HG03159 (cell line): ENCODE measurements around the gene POLR3A.

ENCODE experiments used
- ATAC-seq: cut with Tn5 transposase; IDR thresholded peaks from one replicate; pipeline ENCODE4 v1.9.1; 2021; ENCODE audit warnings: mild to moderate bottlenecking, moderate library complexity; ENCODE audit not compliant: unreplicated experiment

POLR3A gene

DNA sequence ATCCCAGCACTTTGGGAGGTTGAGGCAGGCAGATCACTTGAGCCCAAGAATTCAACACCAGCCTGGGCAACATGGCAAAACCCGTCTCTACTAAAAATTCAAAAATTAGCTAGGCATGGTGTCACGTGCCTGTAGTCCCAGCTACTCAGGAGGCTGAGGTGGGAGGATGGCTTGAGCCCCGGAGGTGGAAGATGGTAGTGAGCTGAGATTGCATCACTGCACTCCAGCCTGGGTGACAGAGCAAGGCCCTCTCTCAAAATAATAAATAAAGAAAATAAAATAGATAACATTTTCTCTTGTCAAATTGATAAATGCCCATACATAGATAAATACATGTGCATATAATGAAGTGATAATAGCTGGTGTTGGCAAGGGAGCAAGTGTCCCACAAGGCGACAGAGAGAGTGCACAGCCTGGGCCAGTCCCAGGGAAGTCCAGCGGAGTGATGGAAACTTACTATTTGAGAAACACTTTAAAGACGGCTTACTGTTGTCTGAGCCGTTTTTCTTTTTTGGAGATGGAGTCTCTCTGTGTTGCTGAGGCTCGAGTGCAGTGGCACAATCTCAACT lies 69.3 kb downstream of the POLR3A start:
- no peak for ATAC-seq

DNA sequence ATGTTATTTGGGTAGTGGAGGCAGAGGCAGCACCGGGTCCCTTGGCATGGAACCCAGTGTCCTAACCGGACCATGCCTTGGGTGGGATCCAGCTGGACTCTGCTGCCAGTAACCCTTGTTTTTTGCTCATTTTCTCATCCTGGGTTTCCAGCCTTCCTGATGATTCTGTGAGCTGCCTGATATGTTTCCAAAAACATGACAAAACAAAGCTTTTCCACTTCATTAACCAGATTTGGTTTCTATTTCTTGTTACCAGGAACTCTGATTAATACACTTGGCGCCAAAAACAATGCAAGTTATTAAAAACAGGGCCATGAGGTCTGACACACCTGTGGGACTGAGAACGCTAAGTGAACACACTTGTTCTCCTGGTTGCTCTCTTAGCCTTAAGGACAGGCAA lies 69.9 kb downstream of the POLR3A start:
- no peak for ATAC-seq

DNA sequence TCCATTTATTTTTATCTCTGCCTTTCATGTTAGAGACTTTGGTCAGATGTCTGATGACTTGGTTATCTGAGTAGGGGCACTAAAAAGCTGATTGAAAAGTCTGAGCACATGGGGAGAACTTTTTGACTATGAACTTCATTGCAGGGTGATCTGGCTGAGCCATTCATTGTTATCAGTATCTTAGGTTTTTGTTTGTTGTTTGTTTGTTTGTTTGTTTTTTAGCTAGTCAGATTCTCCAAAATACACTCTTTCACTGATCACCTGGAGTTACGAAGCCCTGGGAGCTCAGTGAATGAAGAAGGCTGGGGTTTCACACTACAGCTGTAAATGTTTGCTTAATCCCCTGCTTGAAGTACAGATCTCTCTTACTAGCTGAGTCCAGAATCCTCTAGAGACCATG lies 74.2 kb downstream of the POLR3A start:
- no peak for ATAC-seq

DNA sequence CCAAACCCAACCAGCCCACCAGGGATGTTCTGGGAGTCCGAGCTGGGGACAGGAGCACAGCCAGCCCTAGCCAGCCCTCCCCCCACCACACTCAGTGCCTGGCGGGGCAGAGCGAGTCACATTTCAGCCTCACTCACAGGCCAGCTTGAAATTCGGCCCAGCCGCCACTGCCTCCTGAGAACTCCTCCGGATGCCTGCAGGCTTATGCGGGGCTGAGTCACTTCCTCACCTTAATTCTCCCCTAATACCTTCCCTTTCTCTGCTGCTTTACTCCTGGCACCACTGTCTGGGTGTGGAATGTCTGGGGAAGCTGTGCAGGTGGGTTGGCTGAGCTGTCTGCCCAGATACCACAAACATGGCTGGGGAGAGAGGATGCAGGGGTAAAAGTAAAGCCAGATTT lies 80.1 kb downstream of the POLR3A start:
- ATAC-seq, result no peak

DNA sequence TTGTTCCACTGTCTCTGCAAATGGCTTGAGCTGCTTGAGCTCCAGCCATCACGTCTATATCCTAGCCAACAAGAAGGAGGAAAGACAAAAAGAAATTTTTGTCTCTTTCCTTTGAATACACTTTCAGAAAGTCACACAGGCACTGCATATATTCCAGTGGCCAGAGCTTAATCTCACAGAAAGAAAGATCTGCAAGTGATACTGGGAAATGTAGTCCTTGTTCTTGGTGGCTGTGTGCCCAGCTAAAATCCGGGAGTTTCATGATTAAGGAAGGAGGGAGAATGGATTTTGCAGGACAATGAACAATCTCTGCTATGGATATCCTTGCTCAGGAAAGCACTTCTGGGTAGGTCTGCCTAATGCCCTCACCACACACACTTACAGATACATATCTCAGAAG lies 83.2 kb downstream of the POLR3A start:
- no peak for ATAC-seq

DNA sequence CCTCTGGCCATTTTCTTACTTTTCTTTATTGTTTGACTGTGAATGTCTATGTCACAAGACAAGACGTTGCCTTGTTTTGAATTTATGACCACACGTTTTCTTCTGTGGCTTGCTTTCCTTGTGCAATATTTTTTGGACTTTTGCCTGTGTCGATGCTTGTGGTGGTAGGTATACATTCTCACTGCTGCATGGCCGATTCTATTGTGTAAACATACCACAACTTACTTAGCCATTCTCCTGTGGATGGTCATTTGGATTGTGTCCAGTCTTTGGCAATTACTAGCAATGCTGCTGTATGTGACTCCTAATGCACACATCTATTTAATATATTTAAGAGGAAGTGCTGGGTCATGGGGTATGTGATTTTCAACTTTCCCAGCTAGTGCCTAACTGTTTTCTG lies 84.8 kb downstream of the POLR3A start:
- ATAC-seq, result no peak

DNA sequence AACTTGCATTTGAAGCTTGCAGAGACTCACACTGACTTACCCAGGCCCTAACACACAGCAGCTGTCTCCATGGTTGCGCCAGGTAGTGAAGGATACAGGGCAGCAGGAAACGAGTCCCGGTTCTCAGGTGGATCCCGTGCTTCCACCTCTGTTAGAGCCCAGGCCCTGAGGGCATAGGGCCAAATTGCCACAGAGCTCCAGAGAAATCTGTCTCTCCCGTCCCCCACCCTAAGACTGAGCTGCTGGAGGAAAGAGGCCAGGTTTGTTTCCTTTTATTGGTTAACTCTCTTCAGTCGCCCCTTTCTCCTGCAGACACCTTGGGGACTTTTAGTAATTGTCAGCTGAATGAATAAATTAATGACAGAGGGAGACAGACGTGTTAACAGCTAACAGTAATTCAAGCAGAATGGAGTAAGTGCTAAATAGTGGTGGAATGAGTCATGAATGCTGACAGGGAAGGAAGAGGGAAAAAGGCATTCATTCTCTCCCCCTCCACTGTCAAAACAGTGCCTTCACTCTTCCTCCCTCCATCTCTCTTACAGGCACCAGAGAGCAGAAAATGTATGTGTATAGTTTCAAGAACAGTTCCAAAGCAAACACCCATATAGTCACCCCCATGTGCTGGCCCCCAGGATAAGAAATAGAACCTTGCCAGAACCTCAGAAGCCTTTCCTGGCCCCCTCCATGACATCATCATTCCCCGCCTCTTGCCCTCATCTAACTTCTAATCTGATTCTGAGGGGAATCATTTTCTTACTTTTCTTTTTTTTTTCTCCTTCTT lies 86.0 kb downstream of the POLR3A start:
- no peak for ATAC-seq

DNA sequence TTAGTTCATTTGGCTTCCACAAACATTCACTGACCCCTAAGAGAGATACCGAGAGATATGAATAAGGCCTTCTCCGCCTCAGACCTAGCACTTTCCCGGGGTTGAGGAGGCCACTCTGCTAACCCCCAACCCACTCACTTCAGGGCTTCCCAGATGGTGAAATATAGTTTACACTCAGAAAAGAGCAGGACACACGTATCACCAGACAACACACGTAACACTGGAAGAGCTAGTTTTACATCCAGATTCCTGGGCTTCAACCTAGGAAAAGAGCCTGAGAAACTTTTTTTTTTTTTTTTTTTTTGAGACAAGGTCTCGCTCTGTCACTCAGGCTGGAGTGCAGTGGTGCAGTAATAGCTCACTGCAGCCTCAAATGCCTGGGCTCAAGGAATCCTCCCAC lies 87.5 kb downstream of the POLR3A start:
- ATAC-seq, result no peak

DNA sequence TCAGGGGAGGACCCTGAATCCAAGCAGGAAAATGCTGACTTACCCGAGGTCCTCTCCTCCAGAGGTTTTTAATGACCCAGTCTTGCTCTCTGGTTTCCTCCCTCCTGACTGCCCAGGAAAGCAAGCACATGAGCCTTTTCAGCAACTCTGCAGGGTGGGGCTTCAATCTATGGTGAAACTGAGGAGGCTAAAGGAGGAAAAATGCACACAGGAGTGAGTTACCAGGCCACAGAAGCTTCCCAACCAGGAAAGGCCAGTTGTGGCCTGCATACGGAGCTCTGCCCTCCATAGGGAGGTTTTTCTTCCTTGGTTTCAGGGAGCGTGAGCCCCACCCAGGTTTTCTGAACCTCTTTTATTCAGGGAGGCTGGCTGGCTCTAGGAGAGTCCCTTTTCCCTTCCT lies 88.7 kb downstream of the POLR3A start:
- no peak for ATAC-seq

DNA sequence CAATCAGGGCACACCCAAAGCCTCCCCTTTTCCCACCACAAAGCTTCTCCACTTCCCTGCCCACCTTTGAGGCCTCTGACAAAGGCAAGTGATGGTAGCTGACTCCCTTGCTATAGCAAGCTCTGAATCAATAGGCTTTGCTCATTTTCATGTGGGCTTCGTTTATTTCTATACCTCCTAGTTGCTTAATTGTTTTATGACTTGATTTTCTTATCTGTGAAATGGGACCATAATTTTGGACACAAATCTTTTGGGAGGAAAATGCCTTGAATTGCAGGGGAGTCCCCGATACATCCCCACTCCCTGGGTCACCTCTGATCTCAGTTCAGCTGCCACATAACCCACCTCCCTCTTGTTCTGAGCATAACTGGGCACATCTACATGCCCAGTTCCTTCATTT lies 89.1 kb downstream of the POLR3A start:
- no peak for ATAC-seq

DNA sequence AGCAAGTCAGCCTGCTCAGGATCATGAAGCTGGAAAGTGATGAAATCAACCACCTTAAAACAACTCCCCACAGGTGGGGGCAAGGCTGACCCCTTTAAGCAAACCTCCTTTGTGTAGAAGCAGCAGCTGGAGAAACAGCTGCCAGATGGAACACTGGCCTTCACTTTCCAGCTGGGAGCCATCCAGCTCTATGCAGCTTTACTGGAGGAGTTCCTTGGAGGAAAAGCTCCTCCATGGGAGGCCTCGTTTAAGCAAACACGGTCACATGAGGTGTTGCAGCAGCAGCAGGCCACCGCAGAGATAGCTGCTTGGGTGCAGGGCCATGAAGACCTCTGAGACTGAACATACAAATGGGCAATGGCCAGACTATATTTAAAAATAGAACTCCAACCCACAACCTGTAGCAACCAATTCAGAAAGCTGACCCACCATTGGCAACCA lies 89.7 kb downstream of the POLR3A start:
- ATAC-seq, result no peak

DNA sequence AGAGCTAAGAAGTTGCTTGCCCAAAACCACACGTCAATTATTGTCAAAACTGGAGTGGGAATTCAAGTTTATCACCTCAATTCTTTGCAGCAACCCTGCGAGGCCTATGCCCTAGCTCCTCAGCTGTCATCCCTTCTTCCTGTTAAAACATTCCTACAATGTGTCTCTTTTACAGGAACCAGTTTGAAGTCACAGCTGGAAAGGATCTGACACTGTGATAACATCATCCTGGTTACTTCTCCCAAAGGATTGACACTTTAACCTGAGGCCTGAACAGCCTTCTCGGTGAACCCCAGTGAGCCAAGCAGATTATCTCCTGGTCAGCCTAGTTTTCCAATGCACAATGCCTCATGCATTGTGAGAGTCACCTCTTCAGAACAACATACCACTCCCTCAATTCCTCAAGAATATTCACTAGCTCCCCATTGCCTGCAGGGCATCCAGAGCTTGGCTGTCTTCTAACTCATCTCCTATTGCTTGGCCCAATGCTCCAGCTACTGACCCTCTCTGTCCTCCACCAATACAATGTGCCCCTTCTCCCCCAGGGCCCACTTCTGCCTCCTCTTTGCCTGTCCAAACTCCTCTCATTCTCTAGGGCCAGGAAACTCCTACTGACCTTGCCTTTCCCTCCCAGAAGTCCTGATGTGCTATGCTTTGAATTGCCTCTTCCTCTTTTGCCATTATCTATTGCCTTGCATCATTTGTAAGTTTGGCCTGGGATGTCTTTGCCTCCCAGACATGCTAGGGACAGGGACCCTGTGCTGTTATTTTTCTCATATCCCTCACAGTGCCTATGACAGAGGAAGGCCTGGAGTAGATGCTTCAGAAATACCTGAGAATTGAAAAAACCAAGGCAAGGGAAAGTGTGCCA lies 92.4 kb downstream of the POLR3A start:
- ATAC-seq, result no peak

DNA sequence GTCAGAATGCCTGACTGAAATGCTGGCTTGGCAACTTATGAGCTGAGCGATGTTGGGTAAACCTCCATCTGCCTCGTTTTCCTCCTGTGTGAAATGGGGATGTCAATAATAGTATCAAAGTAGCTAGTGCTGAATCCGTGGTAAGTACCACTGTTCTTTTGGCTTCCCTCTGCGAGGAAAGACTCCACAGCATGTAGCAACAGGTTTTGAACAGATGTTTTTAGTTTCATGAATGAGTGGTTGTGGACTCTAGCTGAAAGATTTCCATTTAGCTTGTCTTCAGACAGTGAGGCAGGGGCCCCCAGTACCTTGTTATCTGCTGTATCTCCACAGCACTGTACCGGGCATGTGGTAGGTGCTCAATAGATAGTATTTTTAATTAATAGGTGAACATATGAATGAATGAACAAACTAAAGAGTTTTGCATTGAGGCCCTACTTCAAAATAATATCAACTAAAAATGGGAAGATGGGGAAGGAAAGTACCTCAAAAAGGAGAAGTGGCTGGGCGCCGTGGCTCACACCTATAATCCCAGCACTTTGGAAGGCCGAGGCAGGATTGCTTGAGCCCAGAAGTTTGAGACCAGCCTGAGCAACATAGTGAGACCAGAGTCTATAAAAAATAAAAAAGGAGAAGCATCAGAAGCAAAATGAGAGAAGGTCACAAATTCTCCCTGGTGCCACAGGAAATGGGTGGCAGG lies 97.1 kb downstream of the POLR3A start:
- no peak for ATAC-seq

DNA sequence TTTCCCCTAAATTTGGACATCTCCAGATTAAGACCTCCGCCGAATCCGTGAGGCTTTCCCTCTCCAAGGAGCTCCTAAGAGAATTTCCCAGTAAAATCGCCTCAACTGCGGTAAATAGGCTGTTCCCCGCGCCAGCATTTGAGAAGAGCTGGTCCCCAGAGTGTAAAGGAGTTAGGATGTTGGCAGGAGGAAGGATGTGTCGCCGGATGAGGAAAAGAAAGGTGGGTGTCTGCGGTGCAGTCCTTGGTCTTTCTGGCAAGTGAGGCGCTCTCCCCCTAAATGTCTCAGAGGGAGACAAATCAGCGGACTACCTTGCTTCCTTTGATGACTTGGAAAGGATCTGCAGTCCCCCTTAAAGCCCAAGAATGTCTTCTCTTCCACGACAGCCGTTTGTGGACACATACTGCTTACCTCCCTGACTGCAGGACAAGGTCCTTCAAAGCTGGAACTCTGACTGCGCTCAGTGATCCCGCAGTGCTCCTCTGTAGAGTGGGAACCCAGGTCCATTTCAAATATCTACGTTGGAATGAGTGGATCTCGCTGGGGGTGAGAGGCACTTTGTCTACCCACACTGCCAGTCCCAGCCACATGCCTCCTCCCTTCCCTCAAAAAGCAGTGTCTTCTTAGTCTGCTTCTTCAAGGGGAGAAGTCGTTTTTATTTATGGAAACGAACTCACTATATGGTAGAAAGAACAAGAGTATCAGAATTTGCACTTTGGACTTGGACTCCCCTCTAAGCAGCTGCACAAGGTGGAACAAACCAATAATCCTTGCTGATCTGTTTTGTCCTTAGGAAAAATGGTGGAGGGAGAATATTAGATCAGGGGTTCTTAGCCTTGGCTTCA lies 101.7 kb downstream of the POLR3A start:
- no peak for ATAC-seq

DNA sequence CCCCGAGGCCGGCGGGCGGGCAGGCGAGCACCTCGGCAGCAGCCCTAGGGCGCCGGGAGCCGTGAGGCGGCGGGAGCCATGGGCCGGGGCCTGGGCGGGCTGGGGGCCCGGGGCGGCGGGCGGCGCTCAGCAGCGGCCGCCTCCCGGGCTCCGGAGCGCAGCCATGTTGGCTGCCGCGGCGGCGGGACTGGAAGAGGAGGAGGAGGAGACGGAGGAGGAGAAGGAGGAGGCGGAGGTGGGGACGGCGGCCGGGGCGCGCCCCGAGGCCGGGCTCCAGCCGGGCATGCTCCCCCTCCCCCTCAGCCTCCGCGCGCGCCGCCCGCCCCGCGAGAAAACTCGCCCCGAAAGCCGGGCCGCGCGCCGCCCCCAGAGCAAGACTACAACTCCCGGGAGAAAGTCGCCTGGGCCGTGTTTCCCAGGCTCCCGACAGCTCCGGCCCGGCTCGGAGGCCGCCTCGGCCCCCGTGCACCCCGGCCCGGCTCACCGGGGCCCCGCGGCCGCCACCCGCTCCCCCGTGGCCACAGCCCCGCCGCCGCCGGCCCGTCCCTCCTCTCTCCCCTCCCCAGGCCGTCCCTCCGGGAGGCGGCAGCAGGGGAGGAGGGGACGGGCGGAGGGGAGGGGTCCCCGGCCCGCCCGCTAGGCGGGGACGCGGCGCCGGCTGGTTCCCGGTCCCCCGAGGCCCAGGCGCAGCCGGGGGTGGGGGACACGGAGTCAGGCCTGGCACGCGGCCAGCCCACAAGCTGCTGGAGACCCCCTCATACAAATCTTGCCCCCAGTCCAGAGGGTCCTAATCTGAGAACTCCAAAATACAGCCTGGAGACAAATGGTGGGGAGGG lies 102.5 kb downstream of the POLR3A start, which contains the start of gene DLG5:
Gene DLG5, minus strand, starts transcription at position 190 of the 836 bp plus-strand sequence. CDS start 235 bp downstream, outside the sequence.
- peak; percentile 32 for ATAC-seq

DNA sequence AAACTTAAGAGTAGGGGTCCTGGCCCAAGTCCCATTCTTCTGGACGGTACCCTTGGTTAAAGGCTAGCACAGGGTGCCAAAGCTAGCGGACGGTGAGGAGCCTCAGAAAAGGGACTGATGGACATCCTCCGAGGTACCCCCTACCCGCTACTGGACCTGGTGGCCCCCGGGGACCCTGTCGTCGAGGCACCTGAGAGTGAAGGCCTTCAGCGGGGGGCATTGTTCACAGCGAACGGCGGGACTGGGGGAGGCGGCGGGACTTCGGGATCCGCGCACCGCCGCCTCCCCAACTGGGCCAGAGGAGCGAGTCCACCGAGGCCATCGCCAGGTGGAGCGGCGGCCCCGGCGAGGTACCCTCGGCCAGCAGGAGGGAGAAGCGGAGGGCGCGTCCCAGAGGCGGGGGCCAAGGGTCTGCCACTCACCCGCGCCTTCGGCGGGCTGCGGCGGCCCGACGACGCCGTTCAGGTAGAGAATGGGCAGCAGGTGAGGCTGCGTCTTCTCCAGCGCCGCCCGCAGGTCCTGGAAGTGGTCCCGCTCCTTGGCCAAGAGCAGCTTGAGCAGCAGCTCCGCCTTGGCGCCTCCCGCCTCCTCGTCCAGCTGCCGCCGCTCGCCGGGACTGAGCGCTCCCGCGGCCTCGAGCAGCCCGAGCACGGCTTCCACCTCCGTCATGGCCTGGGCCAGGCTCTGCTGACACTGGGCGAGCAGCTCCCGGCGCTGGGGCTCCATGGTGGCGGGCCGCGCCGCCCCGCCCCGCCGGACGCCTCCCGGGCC lies 103.3 kb downstream of the POLR3A start:
- ATAC-seq, result peak; percentile 61

DNA sequence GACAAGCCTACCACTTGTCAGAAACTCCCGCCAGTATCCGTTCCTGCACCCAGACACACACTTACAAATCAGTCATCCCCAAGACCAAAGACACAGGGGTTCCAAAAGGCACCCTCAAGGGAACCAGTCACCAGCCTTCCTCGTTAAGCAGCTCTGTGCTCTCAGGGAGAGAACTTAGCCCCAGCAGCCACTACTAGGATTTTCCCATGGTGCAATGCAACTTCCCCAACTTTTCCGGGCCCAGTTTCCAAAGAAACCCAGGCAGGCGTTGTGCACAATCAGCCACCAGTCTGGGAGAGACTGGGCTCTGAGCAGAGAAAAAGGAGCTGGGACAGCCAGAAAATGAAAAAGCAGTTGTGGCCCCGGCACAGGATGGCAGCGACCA lies 103.9 kb downstream of the POLR3A start:
- ATAC-seq, result no peak

DNA sequence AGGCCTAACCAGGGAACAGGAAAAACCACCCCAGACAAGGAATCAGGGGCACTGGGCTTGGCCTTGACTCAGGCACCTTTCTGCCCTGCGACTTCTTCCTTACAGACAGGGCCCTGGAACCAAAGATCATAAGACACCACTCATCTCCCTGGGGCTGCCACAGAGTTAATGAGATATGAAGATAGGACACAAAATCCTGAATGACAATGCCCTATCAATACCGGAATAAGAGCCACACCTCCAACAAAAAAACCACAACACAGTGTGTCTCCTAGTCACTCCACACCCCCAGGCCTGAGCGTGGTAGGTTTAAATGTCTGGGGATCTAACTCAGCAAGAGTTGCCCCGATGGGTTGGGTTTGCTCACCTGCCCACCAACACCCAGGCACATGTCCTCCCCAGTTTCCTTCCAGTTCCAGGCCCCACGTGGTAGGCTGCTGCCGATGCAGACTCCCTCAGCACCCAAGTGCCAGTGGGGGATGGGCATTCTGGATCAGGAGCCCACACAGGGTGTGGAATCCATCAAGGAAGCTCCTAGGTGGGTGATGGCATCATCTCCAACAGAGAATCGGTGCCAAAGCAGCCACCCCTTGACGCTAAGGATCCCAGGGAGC lies 106.6 kb downstream of the POLR3A start:
- ATAC-seq, result no peak
